Stimulated activated CD4-positive, alpha-beta T cell treated with anti-CD3 and anti-CD28 coated beads, Interleukin-1b, Interleukin-23, amount 100 ng/mL, for 24 hours (primary cell): Measurements from ENCODE around the gene GNS.

ENCODE experiments used
- DNase-seq, 4 experiments: peaks; one replicate each; pipeline ENCODE4 v3.0.0-alpha.2; 2020; ENCODE audit warnings: low read depth in 4 of 4, low spot score in 1 of 4

GNS gene

DNA sequence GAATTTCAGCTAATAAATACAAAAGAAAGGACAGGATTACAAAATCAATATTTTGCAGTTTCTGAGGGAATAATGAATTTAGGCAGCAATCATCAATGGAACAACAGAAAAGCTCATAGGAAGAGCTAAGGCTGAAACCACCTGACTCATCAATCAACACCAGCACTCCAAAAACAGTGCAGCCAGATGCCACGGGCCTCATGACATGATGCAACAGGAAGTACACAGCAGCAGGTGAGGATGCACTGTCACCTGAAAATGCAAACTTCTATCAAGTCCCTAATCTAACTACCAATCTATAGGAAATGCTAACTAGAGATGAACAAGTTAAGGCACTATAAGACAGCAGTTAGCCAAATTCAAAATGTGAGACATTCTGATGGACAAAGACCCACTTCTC, 21.7 kb downstream of the GNS start:
- no peak for DNase-seq

GRCh38 chr12:64736771-64737170, 22.4 kb downstream of the GNS start:
- DNase-seq = no peak

GRCh38 chr12:64735442-64735841, 23.8 kb downstream of the GNS start:
- DNase-seq = no peak

GRCh38 chr12:64733857-64734256, 25.3 kb downstream of the GNS start:
- no peak for DNase-seq

- DNase-seq = no peak
Observed at GRCh38 chr12:64731683-64732082, 27.5 kb downstream of the GNS start.

DNA sequence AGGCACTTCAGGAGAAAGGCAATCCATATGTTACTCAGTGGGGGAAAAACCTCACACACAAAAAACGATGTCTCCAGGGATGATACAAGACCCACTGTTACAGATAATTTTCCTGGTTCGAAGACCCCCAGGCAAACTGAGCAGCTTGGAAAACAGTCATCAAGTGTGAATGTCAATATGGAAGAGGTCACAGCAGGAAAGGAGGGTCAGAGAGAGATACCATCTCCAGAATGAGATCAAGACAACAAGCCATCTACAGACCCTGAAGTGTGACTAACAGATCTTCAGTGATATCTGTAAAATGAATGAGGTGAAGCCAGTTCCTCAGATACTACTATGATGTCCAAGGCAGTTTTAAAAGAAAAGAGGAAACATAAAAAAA, 28.6 kb downstream of the GNS start:
- no peak for DNase-seq

DNA sequence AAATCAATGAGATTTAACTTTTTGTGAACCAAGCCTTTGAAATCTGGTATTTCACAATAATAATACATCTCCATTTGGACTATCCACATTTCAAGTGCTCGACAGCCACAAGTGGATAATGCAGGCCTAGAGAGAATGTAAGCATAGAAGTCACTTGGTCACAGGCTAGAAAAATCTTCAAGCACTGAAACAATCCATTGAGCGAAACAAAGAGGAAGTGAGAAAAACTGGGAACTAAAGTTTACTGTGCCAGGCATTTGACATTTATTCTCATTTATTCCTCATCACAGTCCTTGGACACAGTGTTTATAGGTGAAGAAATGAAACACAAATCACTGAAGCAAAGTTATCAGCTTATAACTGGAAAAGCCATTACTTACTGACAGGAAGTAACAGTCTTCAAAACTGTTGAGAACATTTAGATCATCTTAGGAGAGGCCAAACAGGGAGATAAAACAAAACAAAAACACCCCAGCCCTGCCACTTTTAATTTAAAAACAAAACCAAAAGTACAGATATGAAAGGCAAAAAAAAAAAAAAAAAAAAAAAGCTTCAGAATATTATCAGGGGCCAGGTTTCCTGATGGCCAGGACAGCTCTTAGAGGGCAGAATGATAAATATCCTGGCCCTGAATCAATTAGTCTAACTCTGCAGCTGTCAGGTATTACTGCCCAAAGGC, 29.2 kb downstream of the GNS start:
- no peak for DNase-seq

DNA sequence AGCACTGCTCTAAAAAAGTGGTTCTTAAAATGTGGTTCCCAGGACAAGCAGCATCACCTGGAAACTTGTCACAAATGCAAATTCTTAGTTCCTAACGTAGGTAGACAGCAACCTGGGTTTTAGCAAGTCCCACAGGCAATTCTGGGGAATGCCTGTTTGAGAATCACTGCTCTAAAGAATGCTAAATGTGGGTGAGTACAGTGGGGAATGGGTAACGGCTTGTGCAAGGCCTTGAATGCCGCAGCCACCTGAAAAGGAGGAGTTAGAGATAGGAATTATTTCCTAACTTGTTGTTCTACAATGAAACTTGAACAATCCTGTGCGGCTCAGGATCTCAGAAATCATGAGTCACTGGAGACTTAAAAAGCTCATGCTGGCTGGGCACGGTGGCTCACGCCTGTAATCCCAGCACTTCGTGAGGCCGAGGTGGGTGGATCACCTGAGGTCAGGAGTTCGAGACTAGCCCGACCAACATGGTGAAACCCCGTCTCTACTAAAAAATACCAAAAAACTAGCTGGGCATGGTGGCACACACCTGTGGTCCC, 34.9 kb downstream of the GNS start:
- no peak for DNase-seq

GRCh38 chr12:64723630-64724029, 35.6 kb downstream of the GNS start:
- no peak for DNase-seq

DNA sequence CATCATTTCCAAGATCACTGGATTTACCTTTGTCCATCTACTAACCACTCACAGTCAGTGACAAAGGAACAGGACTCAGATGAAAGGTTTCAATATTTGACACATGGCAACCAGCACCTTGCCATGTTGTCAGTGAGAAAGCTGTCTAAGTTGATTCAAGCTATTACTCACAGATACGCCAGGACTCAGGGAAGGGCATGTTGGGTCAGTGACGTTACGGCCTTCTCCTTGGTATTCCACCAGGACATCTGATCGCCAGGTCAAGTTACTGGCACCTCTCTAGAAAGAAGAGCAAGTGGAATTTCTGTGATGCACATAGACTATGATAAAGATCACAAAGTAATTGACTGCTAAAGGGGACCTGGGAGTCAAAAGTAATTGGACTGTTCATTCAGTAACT, 36.4 kb downstream of the GNS start:
- no peak for DNase-seq

- no peak for DNase-seq
Observed at GRCh38 chr12:64720884-64721283, 38.3 kb downstream of the GNS start.

GRCh38 chr12:64718649-64719048, 40.6 kb downstream of the GNS start:
- DNase-seq = no peak

- no peak for DNase-seq
Observed at GRCh38 chr12:64716839-64717455, 42.3 kb downstream of the GNS start.

DNA sequence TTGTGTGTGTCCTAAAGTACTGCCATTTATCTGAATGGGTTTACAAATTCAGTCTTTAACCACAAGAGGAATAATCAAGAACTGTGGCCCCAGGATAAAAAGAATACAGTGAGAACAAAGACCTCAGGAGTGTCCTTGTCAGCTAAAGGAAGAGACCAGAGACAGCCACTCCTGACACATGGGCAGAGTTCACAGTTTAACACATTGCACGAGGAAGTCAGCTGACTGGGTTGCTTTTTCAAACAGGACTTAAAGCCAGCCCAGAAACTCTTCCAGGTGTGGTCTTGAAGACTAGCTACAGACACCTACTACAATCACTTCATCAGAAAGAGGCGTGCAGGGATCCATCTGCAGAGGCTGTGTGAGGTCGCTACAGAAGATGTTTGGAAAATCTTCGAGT, 42.8 kb downstream of the GNS start:
- no peak for DNase-seq

DNA sequence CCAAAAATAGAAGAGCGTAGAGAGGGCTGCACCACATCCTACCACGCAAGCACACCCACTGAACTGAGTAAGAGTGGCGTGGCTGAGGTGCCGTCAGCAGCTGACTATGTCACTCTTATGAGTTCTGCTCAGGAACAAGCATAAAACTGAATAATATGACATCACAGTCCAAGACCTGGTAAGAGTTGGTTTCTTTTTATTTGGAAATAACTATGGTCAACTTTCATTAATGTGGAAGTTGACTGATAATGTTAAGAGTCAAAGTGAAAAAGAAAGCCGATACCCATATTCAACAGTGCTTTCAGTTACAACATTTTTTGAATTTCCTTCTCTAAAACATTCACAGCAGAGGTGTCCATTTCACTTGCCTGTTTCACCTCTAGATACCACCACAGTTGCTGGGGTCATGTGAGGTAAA, 44.6 kb downstream of the GNS start:
- no peak for DNase-seq

- DNase-seq = no peak
Observed at GRCh38 chr12:64713376-64713775, 45.8 kb downstream of the GNS start.

- no peak for DNase-seq
Observed at GRCh38 chr12:64709429-64709828, 49.8 kb downstream of the GNS start.

DNA sequence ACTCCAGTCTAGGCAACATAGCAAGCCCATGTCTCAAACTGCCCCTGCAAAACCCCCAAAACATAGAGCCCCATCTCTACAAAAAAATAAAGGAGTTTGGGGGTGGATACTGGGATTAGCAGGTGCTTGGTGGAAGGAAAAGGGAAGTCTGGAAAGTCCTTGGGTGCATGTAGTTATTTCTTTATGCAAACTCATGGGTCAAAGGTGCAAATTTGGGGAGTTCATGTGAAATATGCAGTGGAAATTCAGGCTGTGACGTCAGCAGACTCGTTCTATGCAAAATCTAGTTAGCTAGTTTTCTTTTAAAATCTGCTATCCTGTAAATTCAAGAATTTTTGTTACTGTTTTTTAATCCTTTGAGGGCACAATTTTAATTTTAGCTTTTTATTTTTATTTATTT, 51.3 kb downstream of the GNS start:
- no peak for DNase-seq

- no peak for DNase-seq
Observed at GRCh38 chr12:64707362-64707761, 51.8 kb downstream of the GNS start.

GRCh38 chr12:64706857-64707256, 52.3 kb downstream of the GNS start:
- DNase-seq = no peak

DNA sequence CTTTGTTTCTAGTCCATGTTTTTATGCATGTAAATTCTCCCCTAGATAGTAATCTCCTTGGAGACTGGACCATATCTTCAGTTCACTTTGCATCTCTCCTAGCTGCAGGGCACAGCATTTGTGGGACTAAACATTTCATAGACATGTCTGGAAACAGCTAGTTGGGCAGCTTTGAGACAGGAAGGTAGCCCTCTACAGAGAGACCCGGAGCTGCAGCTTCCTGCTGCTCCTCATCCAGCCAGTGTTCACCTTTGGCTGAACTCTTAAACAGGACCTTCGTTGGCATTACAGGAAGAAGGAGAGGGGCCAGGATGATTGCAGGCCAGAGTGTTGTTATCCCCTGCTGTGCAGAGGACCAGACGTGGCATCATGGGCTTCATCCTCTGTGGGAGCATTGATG, 52.9 kb downstream of the GNS start:
- DNase-seq = no peak

DNA sequence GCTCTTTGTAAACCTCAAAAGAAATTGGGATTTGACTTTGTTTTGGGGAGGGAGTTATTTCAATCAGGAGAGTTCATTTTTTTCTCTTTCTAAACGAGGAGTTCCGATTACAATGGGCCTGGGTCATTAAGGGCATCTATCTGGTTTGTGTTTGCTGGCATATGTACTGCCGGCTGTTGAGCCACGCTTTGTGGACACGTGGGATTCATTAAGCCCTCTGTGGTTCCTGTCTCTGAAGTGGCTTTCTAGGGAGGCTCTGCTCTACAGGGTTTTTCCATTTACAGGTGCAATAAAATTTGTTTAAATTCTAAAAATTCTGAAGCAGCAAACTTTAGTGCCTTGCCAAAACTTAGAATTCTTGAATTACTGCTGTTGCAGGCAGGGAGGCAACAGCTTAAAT, 57.9 kb downstream of the GNS start:
- DNase-seq = no peak

DNA sequence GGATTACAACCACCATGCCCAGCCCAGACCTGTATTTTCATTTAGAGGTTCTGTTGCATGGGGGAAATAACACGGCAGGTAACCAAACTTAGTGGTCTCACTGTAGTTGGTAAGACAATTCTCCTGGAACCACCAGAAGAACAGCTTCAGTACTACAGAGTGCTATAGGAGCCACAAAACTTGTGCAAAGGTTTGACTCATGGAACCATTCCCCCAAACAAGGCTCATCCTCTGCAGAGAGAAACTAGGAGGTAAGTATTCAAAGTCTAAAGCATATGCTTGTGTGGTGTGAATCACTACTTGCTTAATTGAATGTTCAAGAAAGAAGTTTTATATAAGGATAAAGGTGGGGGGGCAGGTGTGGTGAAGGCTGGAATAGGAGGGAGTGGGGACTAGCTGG, 58.7 kb downstream of the GNS start:
- DNase-seq = no peak
